Astrocyte (in vitro differentiated cells and primary cell): ENCODE data around the gene MLPH.

ENCODE experiments used
- EZH2 ChIP-seq: IDR thresholded peaks from 2 replicates; pipeline ENCODE4 v1.6.1; 2012; ENCODE audit warnings: mild to moderate bottlenecking, low read length, inconsistent platforms; ENCODE audit not compliant: insufficient read depth
- TF ChIP-seq, protein P1 (sequence below): IDR thresholded peaks from 2 replicates; pipeline ENCODE4 v1.5.1; 2011; ENCODE audit warnings: low read depth, mild to moderate bottlenecking, inconsistent platforms, low read length, moderate library complexity; ENCODE audit not compliant: insufficient read depth

DNA sequence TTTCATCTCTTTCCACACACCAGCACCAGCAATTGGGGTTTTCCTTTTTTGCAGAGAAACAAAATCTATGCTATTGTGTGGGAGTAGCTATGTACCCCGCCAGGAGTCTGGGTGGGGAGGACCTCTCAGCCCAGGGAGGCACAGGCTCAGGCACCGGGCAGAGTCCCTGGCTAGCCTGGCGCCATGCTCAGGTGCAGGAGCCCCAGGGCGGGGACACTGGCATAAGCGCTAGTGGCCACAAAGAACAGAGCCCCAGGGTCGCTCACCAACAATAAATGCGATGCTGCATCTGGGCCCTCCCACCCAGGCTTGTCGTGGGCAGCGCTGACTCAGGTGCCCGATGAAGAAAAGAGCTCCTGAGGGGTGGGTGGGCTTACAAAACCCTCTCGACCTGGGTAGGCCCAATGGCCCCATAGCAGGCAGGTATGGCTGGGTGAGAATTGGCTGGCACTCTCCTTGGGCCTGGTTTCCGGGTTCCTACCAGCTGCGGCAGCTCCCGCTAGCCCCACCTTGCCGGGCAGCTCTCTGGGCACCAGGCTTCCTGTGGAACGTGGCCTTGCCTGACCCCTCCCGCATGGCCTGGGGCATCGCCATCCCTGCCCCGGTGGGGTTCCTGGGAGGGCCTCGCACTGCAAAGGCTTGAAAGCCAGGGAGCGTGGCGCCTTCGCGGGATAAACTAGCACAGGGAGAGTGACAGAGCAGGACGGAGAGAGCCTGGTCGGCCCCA is 41.3 kb upstream of the MLPH start:
- TF ChIP-seq EZH2: no peak
- TF ChIP-seq, protein P1, sequence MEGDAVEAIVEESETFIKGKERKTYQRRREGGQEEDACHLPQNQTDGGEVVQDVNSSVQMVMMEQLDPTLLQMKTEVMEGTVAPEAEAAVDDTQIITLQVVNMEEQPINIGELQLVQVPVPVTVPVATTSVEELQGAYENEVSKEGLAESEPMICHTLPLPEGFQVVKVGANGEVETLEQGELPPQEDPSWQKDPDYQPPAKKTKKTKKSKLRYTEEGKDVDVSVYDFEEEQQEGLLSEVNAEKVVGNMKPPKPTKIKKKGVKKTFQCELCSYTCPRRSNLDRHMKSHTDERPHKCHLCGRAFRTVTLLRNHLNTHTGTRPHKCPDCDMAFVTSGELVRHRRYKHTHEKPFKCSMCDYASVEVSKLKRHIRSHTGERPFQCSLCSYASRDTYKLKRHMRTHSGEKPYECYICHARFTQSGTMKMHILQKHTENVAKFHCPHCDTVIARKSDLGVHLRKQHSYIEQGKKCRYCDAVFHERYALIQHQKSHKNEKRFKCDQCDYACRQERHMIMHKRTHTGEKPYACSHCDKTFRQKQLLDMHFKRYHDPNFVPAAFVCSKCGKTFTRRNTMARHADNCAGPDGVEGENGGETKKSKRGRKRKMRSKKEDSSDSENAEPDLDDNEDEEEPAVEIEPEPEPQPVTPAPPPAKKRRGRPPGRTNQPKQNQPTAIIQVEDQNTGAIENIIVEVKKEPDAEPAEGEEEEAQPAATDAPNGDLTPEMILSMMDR: no peak
